Common myeloid progenitor, CD34-positive (primary cell): ENCODE results near the gene MEF2C.
"Not testable (repeated sequence)": the region's sequence is repeated elsewhere in the genome, so short reads cannot be mapped to it uniquely, and the experiment has no call there.

Source experiments
- CTCF ChIA-PET: fragments of 350-600 bp; sonication (Branson Sonifier 250); formaldehyde crosslinking; loops from one replicate; lab custom pipeline; 2021; ENCODE audit warnings: antibody characterized with exemption; lab: Charles Lee
- POLR2A ChIA-PET: fragments of 350-600 bp; sonication (Branson Sonifier 250); formaldehyde crosslinking; loops from one replicate; lab custom pipeline; 2021; ENCODE audit warnings: antibody characterized with exemption; lab: Charles Lee
- DNase-seq, 3 donors: peaks; one replicate each; pipeline versions ENCODE4 v3.0.0 to v3.0.0-alpha.2; 2013
- H3K27ac ChIP-seq, 2 experiments: 1 replicate in 1 of 2; 2 replicates in 1 of 2; pipeline ENCODE4 v1.7.0; 2013; ENCODE audit warnings: inconsistent platforms in 2 of 2, low read length in 2 of 2, mild to moderate bottlenecking in 2 of 2, low read depth in 1 of 2, moderate library complexity in 1 of 2; ENCODE audit not compliant: severe bottlenecking in 2 of 2, insufficient read depth in 1 of 2, poor library complexity in 1 of 2
- H3K27me3 ChIP-seq, 5 experiments: replicated peaks in 2 of 5; 1 replicate in 3 of 5; 2 replicates in 2 of 5; pipeline versions ENCODE4 v1.6.1 to v1.7.0; 2013; ENCODE audit warnings: low read length in 4 of 5, mild to moderate bottlenecking in 2 of 5, moderate library complexity in 2 of 5, inconsistent platforms in 1 of 5; ENCODE audit not compliant: insufficient read depth in 5 of 5, control insufficient read depth in 4 of 5
- H3K36me3 ChIP-seq, 4 experiments: 1 replicate in 2 of 4; 2 replicates in 2 of 4; pipeline versions ENCODE4 v1.6.1 to v1.7.0; 2013; ENCODE audit warnings: low read length in 3 of 4, control low read depth in 1 of 4, mild to moderate bottlenecking in 1 of 4; ENCODE audit not compliant: control insufficient read depth in 4 of 4, insufficient read depth in 4 of 4
- H3K4me1 ChIP-seq, 4 experiments: 1 replicate in 3 of 4; 2 replicates in 1 of 4; pipeline versions ENCODE4 v1.6.1 to v1.7.1; 2013; ENCODE audit warnings: low read length in 3 of 4, mild to moderate bottlenecking in 3 of 4, control low read depth in 1 of 4, inconsistent platforms in 1 of 4, moderate library complexity in 1 of 4; ENCODE audit not compliant: control insufficient read depth in 4 of 4, insufficient read depth in 4 of 4; ENCODE audit errors: control extremely low read depth in 1 of 4
- H3K4me3 ChIP-seq, 7 experiments: 1 replicate in 4 of 7; 2 replicates in 3 of 7; pipeline versions ENCODE4 v1.5.1 to v1.7.0; 2013; ENCODE audit warnings: mild to moderate bottlenecking in 7 of 7, low read length in 6 of 7, moderate library complexity in 6 of 7, inconsistent platforms in 2 of 7, low read depth in 2 of 7, control low read depth in 1 of 7; ENCODE audit not compliant: insufficient read depth in 4 of 7, control insufficient read depth in 1 of 7; ENCODE audit errors: extremely low read depth in 1 of 7
- H3K9me3 ChIP-seq, 5 experiments: 1 replicate in 4 of 5; 2 replicates in 1 of 5; pipeline versions ENCODE4 v1.6.1 to v1.7.1; 2013; ENCODE audit warnings: low read length in 4 of 5, mild to moderate bottlenecking in 2 of 5, inconsistent platforms in 1 of 5, low read depth in 1 of 5, moderate library complexity in 1 of 5; ENCODE audit not compliant: control insufficient read depth in 4 of 5, insufficient read depth in 2 of 5; ENCODE audit errors: control extremely low read depth in 1 of 5
- WGBS: methylation state at CpG from one replicate; pipeline ENCODE4 v1.1.5; 2013; ENCODE audit not compliant: insufficient coverage; 5-methylcytosine and 5-hydroxymethylcytosine counted together

Gene MEF2C

GRCh38 chr5:88924330-88924657, 41.3 kb upstream of the MEF2C start:
- no peak overlapping the region for H3K4me3 ChIP-seq
- no peaks in the 10 kb centered on the region for H3K27me3 ChIP-seq
- ChIA-PET CTCF (no interaction called here), POLR2A (no interaction called here)
- 62% methylated on average over 3 of the region's 3 CpGs for WGBS
- H3K36me3 ChIP-seq = peaks cover 3 to 11% (median 8%) of the 10 kb centered on the region in 4 experiments
- peaks cover 0 to 3% (median 0%) of the 10 kb centered on the region in 5 experiments for H3K9me3 ChIP-seq
- H3K27ac ChIP-seq = no peak overlapping the region
- H3K4me1 ChIP-seq = no peaks in the 10 kb centered on the region
- DNase-seq = peak in 1 of 3 donors; percentile 9

GRCh38 chr5:88923623-88924329, 40.8 kb upstream of the MEF2C start:
- 98% methylated on average over 12 of the region's 15 CpGs for WGBS
- no peak overlapping the region for H3K4me3 ChIP-seq
- H3K9me3 ChIP-seq = peaks cover 0 to 3% (median 0%) of the 10 kb centered on the region in 5 experiments
- ChIA-PET POLR2A (no interaction called here), CTCF (interaction anchor here (1.0 kb wide), 1 partner anchor 190 kb away, joined by 3 read pairs; no protein-coding TSS in a partner anchor)
- H3K36me3 ChIP-seq = peaks cover 3 to 13% (median 9%) of the 10 kb centered on the region in 4 experiments
- H3K27me3 ChIP-seq = no peaks in the 10 kb centered on the region
- H3K4me1 ChIP-seq = no peaks in the 10 kb centered on the region
- H3K27ac ChIP-seq = no peak overlapping the region
- no peak for DNase-seq

GRCh38 chr5:88912743-88913142, 29.8 kb upstream of the MEF2C start:
- POLR2A ChIA-PET, H3K27me3 ChIP-seq, H3K9me3 ChIP-seq, H3K4me3 ChIP-seq, CTCF ChIA-PET, H3K4me1 ChIP-seq, H3K36me3 ChIP-seq, H3K27ac ChIP-seq, DNase-seq: not testable (repeated sequence)
- WGBS = no CpG with 5 or more reads among the region's 2 CpGs

DNA sequence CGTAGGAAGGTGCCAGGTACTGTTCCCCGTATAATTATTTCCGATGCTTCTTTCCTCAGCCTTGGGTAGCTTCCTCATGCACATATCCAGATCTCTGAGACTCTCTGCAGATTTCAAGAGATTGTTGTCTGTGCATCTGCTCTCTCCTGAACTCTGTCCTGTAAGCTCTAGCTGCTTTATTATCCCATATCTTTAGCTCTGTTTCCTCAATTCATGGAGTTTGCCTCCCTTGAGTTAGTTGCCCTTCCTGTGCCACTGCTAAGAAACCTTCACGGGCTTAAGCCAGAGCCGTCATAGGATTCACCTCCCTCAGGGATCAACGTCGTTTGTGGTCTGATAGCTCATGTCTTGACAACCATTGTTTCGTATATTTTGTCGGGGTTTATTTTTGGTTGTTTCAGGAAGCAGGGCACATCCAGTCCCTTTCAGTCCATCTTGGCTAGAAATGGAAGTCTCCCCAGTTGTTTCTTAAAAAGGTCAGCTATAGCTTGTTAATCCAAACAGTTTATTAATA, 28.1 kb upstream of the MEF2C start:
- H3K4me1 ChIP-seq, H3K27ac ChIP-seq, H3K27me3 ChIP-seq, POLR2A ChIA-PET, H3K4me3 ChIP-seq, H3K36me3 ChIP-seq, DNase-seq, H3K9me3 ChIP-seq, CTCF ChIA-PET: not testable (repeated sequence)
- 93% methylated on average over 5 of the region's 9 CpGs for WGBS

DNA sequence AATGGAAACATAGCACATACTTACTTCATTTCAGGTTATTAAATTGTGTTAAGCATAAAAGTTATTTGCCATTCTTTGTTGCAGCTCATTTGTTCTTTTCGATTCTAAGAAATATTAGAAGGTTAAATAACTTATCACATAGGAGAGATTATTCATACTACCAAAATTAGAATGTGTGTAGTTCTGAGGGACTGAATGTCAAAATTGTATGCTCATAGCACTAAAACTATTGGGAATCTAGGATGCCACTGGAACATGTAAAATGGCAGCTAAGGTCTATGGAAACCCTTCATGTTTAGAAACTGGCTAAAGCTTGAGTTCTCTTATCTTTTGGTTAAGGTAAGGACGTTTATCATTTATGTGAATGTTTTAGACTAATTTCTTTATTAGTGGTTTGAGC, 21.5 kb upstream of the MEF2C start:
- H3K27ac ChIP-seq, POLR2A ChIA-PET, CTCF ChIA-PET, H3K36me3 ChIP-seq, H3K9me3 ChIP-seq, DNase-seq, H3K4me3 ChIP-seq, H3K27me3 ChIP-seq, H3K4me1 ChIP-seq: not testable (repeated sequence)
- WGBS = no CpG with 5 or more reads among the region's 2 CpGs

GRCh38 chr5:88903966-88904365, 21.0 kb upstream of the MEF2C start:
- no CpG with 5 or more reads among the region's 8 CpGs for WGBS
- CTCF ChIA-PET, DNase-seq, H3K4me1 ChIP-seq, H3K27me3 ChIP-seq, H3K4me3 ChIP-seq, H3K27ac ChIP-seq, H3K36me3 ChIP-seq, POLR2A ChIA-PET, H3K9me3 ChIP-seq: not testable (repeated sequence)

GRCh38 chr5:88901077-88901476, 18.1 kb upstream of the MEF2C start:
- DNase-seq, H3K9me3 ChIP-seq, H3K36me3 ChIP-seq, H3K4me3 ChIP-seq, H3K4me1 ChIP-seq, POLR2A ChIA-PET, H3K27ac ChIP-seq, H3K27me3 ChIP-seq, CTCF ChIA-PET: not testable (repeated sequence)
